Smooth muscle cell (in vitro differentiated cells): ENCODE measurements around the gene GHRHR. TPM values are rescaled to one million over a fixed set of nuclear protein-coding genes. Genes with fewer than 3 reads are reported as not detected.

ENCODE experiments used
- DNase-seq: peaks from one replicate; lab custom pipeline; 2025; ENCODE audit not compliant: unreplicated experiment; lab: John Stamatoyannopoulos, UW
- H2AFZ ChIP-seq: fragments of 200-600 bp; sonication (generic); 2 replicates; pipeline ENCODE4 v1.6.0; 2016; ENCODE audit warnings: antibody characterized with exemption, low read depth, mild to moderate bottlenecking
- H3F3A ChIP-seq: fragments of 200-600 bp; sonication (generic); 2 replicates; pipeline ENCODE4 v1.6.0; 2017; ENCODE audit warnings: antibody characterized with exemption, low read depth
- H3K27ac ChIP-seq: fragments of 200-600 bp; sonication (generic); 2 replicates; pipeline ENCODE4 v1.5.1; 2016; ENCODE audit warnings: low read depth, mild to moderate bottlenecking
- H3K27me3 ChIP-seq: fragments of 200-600 bp; sonication (generic); 2 replicates; pipeline ENCODE4 v1.6.1; 2016; ENCODE audit warnings: low read depth, mild to moderate bottlenecking
- H3K36me3 ChIP-seq: fragments of 200-600 bp; sonication (generic); 2 replicates; pipeline ENCODE4 v1.5.1; 2016; ENCODE audit warnings: low read depth
- H3K4me1 ChIP-seq: fragments of 200-600 bp; sonication (generic); 2 replicates; pipeline ENCODE4 v1.5.1; 2016; ENCODE audit warnings: low read depth
- H3K4me2 ChIP-seq: fragments of 200-600 bp; sonication (generic); 2 replicates; pipeline ENCODE4 v1.6.0; 2016; ENCODE audit warnings: mild to moderate bottlenecking
- H3K4me3 ChIP-seq: fragments of 200-600 bp; sonication (generic); 2 replicates; pipeline ENCODE4 v1.5.1; 2016; ENCODE audit warnings: mild to moderate bottlenecking
- H3K79me2 ChIP-seq: fragments of 200-600 bp; sonication (generic); 2 replicates; pipeline ENCODE4 v1.6.0; 2016; ENCODE audit warnings: low read depth, mild to moderate bottlenecking
- H3K9ac ChIP-seq: fragments of 200-600 bp; sonication (generic); 2 replicates; pipeline ENCODE4 v1.6.0; 2016; ENCODE audit warnings: low read depth
- H3K9me3 ChIP-seq: fragments of 200-600 bp; sonication (generic); replicated peaks from 2 replicates; pipeline ENCODE4 v1.5.1; 2016; ENCODE audit warnings: low read depth
- H4K20me1 ChIP-seq: fragments of 200-600 bp; sonication (generic); 2 replicates; pipeline ENCODE4 v1.6.0; 2016; ENCODE audit warnings: low read depth
- CTCF ChIP-seq: fragments of 200-600 bp; sonication (generic); IDR thresholded peaks from 2 replicates; pipeline ENCODE4 v1.5.1; 2017; ENCODE audit warnings: borderline replicate concordance, mild to moderate bottlenecking, antibody characterized with exemption; ENCODE audit not compliant: insufficient read depth, poor library complexity, severe bottlenecking
- WGBS: methylation state at CpG from one replicate; pipeline ENCODE4 v1.1.7; 2016; ENCODE audit warnings: low lambda C conversion rate; 5-methylcytosine and 5-hydroxymethylcytosine counted together
- polyA plus RNA-seq: library from polyadenylated mRNA; unstranded; fragments of >200 nt; fragmentation: Nextera tagmentation; extraction: Ambion mirVana; gene quantifications from 2 replicates; pipeline ENCODE4 v1.2.1, GENCODE V29; 2016
- total RNA-seq: library from RNA; depleted of rRNA; stranded (reverse); fragments of >200 nt; gene quantifications from 2 replicates; pipeline ENCODE4 v1.2.3, GENCODE V29; 2014

GHRHR gene
- total and polyA plus RNA-seq, 2 experiments from 2014 or later: not detected

- peak; percentile 99 for TF ChIP-seq CTCF
- Histone ChIP-seq H3K79me2 (no peaks in the 10 kb centered on the region), H2AFZ (peak overlapping the region; percentile 79), H4K20me1 (no peaks in the 10 kb centered on the region), H3F3A (no peaks in the 10 kb centered on the region), H3K4me1 (no peaks in the 10 kb centered on the region), H3K4me2 (peak overlapping the region; percentile 78), H3K27ac (no peak overlapping the region), H3K4me3 (peak overlapping the region; percentile 29), H3K27me3 (peaks cover 34% of the 10 kb centered on the region), H3K9me3 (no peaks in the 10 kb centered on the region), H3K36me3 (no peaks in the 10 kb centered on the region), H3K9ac (no peak overlapping the region)
- 7% methylated on average over 25 of the region's 25 CpGs for WGBS
- DNase-seq: peak; percentile 47
Observed at GRCh38 chr7:30938435-30939316, 25.1 kb upstream of the GHRHR start.

DNA sequence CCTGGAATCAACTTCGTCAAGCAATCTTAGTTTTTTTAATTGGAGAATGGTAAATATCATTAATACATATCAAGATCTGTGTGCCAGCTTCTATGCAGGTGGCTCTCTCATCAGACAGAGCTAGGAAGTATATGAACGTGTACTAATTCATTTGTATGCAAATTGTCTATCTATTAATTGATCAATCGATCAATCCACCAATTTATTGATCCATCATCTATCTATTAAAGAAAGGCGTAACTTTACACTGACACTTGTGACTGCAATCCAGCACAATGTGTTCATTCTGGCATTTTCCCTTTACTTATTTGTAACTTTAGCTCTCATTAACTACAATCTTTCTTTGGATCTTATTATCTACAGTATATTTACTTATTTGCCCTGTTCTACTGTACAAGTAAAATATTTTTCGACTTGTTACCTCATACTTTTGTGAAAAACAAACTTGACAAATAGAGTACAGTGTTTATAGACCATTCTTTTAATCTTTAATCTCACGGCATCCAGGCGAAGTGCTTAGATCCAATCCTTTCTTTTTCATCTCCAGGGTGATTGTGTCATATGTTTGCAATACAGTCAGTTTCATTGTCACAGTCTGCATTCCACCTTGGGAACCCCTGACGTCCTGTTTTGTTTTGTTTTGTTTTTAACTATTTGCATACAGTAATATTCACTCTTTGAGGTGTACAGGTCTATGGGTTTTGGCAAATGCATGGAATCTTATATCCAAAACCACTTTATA, 22.0 kb upstream of the GHRHR start:
- no peak for TF ChIP-seq CTCF
- Histone ChIP-seq H3K36me3 (no peaks in the 10 kb centered on the region), H4K20me1 (no peaks in the 10 kb centered on the region), H3K9ac (no peak overlapping the region), H3K79me2 (no peaks in the 10 kb centered on the region), H2AFZ (no peak overlapping the region), H3F3A (no peaks in the 10 kb centered on the region), H3K9me3 (peaks cover 5% of the 10 kb centered on the region), H3K4me3 (no peak overlapping the region), H3K27me3 (peaks cover 38% of the 10 kb centered on the region), H3K4me1 (no peaks in the 10 kb centered on the region), H3K4me2 (no peak overlapping the region), H3K27ac (no peak overlapping the region)
- 65% methylated on average over 8 of the region's 8 CpGs for WGBS
- DNase-seq: no peak

GRCh38 chr7:30950197-30950596, 13.6 kb upstream of the GHRHR start:
- H2AFZ ChIP-seq: no peak overlapping the region
- H3K79me2 ChIP-seq: no peaks in the 10 kb centered on the region
- no peaks in the 10 kb centered on the region for H3K9me3 ChIP-seq
- H3K9ac ChIP-seq: no peak overlapping the region
- no peaks in the 10 kb centered on the region for H4K20me1 ChIP-seq
- no peak overlapping the region for H3K4me3 ChIP-seq
- no peak overlapping the region for H3K27ac ChIP-seq
- no peak for TF ChIP-seq CTCF
- no peaks in the 10 kb centered on the region for H3K36me3 ChIP-seq
- H3K27me3 ChIP-seq: peaks cover 3% of the 10 kb centered on the region
- no peak overlapping the region for H3K4me2 ChIP-seq
- DNase-seq: no peak
- H3F3A ChIP-seq: no peaks in the 10 kb centered on the region
- H3K4me1 ChIP-seq: no peaks in the 10 kb centered on the region
